Calu3 (cell line): ENCODE data around the gene CNTROB. TPM values are rescaled to one million over a fixed set of nuclear protein-coding genes. Genes with fewer than 3 reads are reported as not detected.

Experiments used
- BruUV-seq: library from RNA; stranded (reverse); fragments of 400-500 nt; replicated peaks from 2 replicates; lab custom pipeline; 2021; lab: Mats Ljungman, UMichigan
- CTCF ChIA-PET: fragments of 300-600 bp; sonication (Branson Sonifier 250); formaldehyde crosslinking; loops from one replicate; lab custom pipeline; 2022; ENCODE audit warnings: antibody characterized with exemption; lab: Charles Lee
- DNase-seq: peaks from one replicate; pipeline ENCODE4 v3.0.0; 2022
- H3K27ac Mint-ChIP-seq: one replicate; pipeline ENCODE4 v1.8.0; 2022; ENCODE audit warnings: mixed read lengths; ENCODE audit not compliant: unreplicated experiment
- H3K27me3 Mint-ChIP-seq: one replicate; pipeline ENCODE4 v1.8.0; 2022; ENCODE audit warnings: mixed read lengths; ENCODE audit not compliant: unreplicated experiment
- H3K36me3 Mint-ChIP-seq: one replicate; pipeline ENCODE4 v1.8.0; 2022; ENCODE audit warnings: mild to moderate bottlenecking, moderate library complexity, mixed read lengths; ENCODE audit not compliant: insufficient read depth, unreplicated experiment
- H3K4me1 Mint-ChIP-seq: one replicate; pipeline ENCODE4 v1.8.0; 2022; ENCODE audit warnings: mild to moderate bottlenecking, low read depth, mixed read lengths; ENCODE audit not compliant: unreplicated experiment
- H3K4me3 Mint-ChIP-seq: one replicate; pipeline ENCODE4 v1.8.0; 2022; ENCODE audit warnings: mild to moderate bottlenecking, low read depth, moderate library complexity, mixed read lengths; ENCODE audit not compliant: unreplicated experiment
- H3K9me3 Mint-ChIP-seq: one replicate; pipeline ENCODE4 v1.8.0; 2022; ENCODE audit warnings: low read depth, mixed read lengths; ENCODE audit not compliant: unreplicated experiment
- intact Hi-C: fragments of 100-400 bp; cut with micrococcal nuclease; formaldehyde crosslinking; loops from one replicate; pipeline ENCODE4 v1.10.0; 2022; ENCODE audit not compliant: unreplicated experiment
- total RNA-seq: library from RNA; stranded (reverse); gene quantifications from 2 replicates; pipeline ENCODE4 v1.2.3, GENCODE V29; 2022
- TF ChIP-seq, protein P1 (sequence below): fragments of 200-600 bp; IDR thresholded peaks from one replicate; pipeline ENCODE4 v1.8.0; 2022; ENCODE audit warnings: antibody characterized with exemption; ENCODE audit not compliant: unreplicated experiment

The CNTROB gene
- total RNA-seq, 1 experiment from 2014 or later: 28.2 TPM

GRCh38 chr17:7967751-7968150, 35.7 kb downstream of the CNTROB start:
- no peaks in the 10 kb centered on the region for H3K4me1 Mint-ChIP-seq
- H3K27ac Mint-ChIP-seq: no peak overlapping the region
- BruUV-seq: no TSS peak
- no peak overlapping the region for H3K4me3 Mint-ChIP-seq
- H3K27me3 Mint-ChIP-seq: peaks cover 12% of the 10 kb centered on the region
- H3K36me3 Mint-ChIP-seq: no peaks in the 10 kb centered on the region
- TF ChIP-seq, protein P1, sequence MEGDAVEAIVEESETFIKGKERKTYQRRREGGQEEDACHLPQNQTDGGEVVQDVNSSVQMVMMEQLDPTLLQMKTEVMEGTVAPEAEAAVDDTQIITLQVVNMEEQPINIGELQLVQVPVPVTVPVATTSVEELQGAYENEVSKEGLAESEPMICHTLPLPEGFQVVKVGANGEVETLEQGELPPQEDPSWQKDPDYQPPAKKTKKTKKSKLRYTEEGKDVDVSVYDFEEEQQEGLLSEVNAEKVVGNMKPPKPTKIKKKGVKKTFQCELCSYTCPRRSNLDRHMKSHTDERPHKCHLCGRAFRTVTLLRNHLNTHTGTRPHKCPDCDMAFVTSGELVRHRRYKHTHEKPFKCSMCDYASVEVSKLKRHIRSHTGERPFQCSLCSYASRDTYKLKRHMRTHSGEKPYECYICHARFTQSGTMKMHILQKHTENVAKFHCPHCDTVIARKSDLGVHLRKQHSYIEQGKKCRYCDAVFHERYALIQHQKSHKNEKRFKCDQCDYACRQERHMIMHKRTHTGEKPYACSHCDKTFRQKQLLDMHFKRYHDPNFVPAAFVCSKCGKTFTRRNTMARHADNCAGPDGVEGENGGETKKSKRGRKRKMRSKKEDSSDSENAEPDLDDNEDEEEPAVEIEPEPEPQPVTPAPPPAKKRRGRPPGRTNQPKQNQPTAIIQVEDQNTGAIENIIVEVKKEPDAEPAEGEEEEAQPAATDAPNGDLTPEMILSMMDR: no peak
- no peaks in the 10 kb centered on the region for H3K9me3 Mint-ChIP-seq
- no peak for DNase-seq
- intact Hi-C loops: no loop called here
- CTCF ChIA-PET: no interaction called here

DNA sequence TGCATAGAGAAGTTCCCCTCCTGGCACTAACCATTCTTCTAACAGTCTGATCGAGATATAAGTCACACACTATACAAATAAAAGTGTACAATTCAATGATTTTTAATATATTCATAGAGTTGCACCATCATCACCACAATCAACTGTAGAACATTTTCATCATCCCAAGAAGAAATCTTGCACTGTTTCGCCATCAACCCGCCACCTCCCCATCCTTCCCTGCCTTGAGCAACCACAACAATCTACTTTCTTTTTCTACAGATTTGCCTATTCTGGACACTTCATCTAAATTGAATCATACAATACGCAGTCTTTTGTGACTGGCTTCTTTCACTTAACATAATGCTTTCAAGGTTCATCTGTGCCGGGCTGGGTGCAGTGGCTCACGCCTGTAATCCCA, 37.4 kb downstream of the CNTROB start:
- Mint-ChIP-seq H3K27me3 (peaks cover 12% of the 10 kb centered on the region), H3K27ac (no peak overlapping the region), H3K9me3 (peaks cover 2% of the 10 kb centered on the region), H3K4me1 (no peaks in the 10 kb centered on the region), H3K36me3 (no peaks in the 10 kb centered on the region), H3K4me3 (no peak overlapping the region)
- intact Hi-C loops: no loop called here
- CTCF ChIA-PET: no interaction called here
- TF ChIP-seq, protein P1: no peak
- BruUV-seq: no TSS peak
- DNase-seq: no peak

- Mint-ChIP-seq H3K36me3 (no peaks in the 10 kb centered on the region), H3K27me3 (peaks cover 15% of the 10 kb centered on the region), H3K4me3 (no peak overlapping the region), H3K4me1 (no peaks in the 10 kb centered on the region), H3K27ac (no peak overlapping the region), H3K9me3 (peaks cover 4% of the 10 kb centered on the region)
- BruUV-seq: no TSS peak
- TF ChIP-seq, protein P1: no peak
- intact Hi-C loops: no loop called here
- DNase-seq: no peak
- CTCF ChIA-PET: interaction anchor here (0.5 kb wide), 1 partner anchor 25 kb away, joined by 4 read pairs; no protein-coding TSS in a partner anchor
Observed at GRCh38 chr17:7971651-7972050, 39.6 kb downstream of the CNTROB start.

GRCh38 chr17:7972131-7972785, 40.3 kb downstream of the CNTROB start:
- TF ChIP-seq, protein P1: no peak
- Mint-ChIP-seq H3K9me3 (peaks cover 4% of the 10 kb centered on the region), H3K4me3 (no peak overlapping the region), H3K4me1 (no peaks in the 10 kb centered on the region), H3K27ac (no peak overlapping the region), H3K27me3 (peaks cover 21% of the 10 kb centered on the region), H3K36me3 (no peaks in the 10 kb centered on the region)
- CTCF ChIA-PET: no interaction called here
- no TSS peak for BruUV-seq
- no peak for DNase-seq
- intact Hi-C loops: no loop called here
